ENCODE measurements around the gene BACH1. TPM values are rescaled to one million over a fixed set of nuclear protein-coding genes. Genes with fewer than 3 reads are reported as not detected.
A peak's percentile ranks its signal among the peaks of the same experiment; 100 is the strongest.

Gene BACH1
- total and polyA plus RNA-seq, 2 of the 8 experiments (the other 6 are each of a cell fraction or from before 2014, with no cell fraction given): 6.9 to 50.7 TPM

- Histone ChIP-seq H3K9me3 (ENCODE audit: insufficient read depth in 2 of 2, low read depth in 1 of 2, low read length in 1 of 2) (no peaks in the 10 kb centered on the region), H4K91ac (replicated peaks; ENCODE audit: insufficient read length, low read length) (no peak overlapping the region), H4K8ac (ENCODE audit: extremely low read depth, insufficient read depth, low read length) (no peak overlapping the region), H3K18ac (ENCODE audit: extremely low read depth, low read length) (no peak overlapping the region), H4K5ac (ENCODE audit: insufficient read length, low read depth, low read length) (no peak overlapping the region), H3K23ac (ENCODE audit: insufficient read length) (no peak overlapping the region), H2BK12ac (ENCODE audit: low read depth, low read length) (no peak overlapping the region), H3K14ac (ENCODE audit: insufficient read length) (no peak overlapping the region), H4K20me1 (replicated peaks in 1 of 2; ENCODE audit: control insufficient read depth in 1 of 2, insufficient read depth in 2 of 2, low read length in 2 of 2) (peaks cover 0 to 1% of the 10 kb centered on the region in 2 experiments), H3K9ac (replicated peaks in 1 of 4; ENCODE audit: extremely low read depth in 1 of 4, low read depth in 3 of 4, low read length in 3 of 4) (no peak overlapping the region), H3K23me2 (ENCODE audit: low read depth, low read length) (no peaks in the 10 kb centered on the region), H2BK5ac (ENCODE audit: low read depth, low read length) (no peak overlapping the region), H3K36me3 (ENCODE audit: control insufficient read depth in 2 of 4, insufficient read depth in 4 of 4, low read length in 3 of 4) (peaks cover 0 to 3% (median 0%) of the 10 kb centered on the region in 4 experiments; a peak in 3 of 8 replicates), H3K79me1 (ENCODE audit: low read depth, low read length) (no peaks in the 10 kb centered on the region; the same call in 1 of the 2 replicates), H3K4me1 (replicated peaks in 1 of 4; ENCODE audit: control insufficient read depth in 3 of 4, insufficient read depth in 4 of 4, low read length in 3 of 4) (no peaks in the 10 kb centered on the region), H3K4me2 (ENCODE audit: insufficient read depth in 1 of 2, low read depth in 2 of 2, low read length in 2 of 2) (no peak overlapping the region), H2BK15ac (ENCODE audit: low read length) (no peak overlapping the region), H3K4me3 (ENCODE audit: extremely low read depth in 1 of 4, insufficient read depth in 2 of 4, low read depth in 3 of 4, low read length in 4 of 4) (no peak overlapping the region), H2AK5ac (ENCODE audit: low read depth, low read length) (no peak overlapping the region), H3K4ac (replicated peaks; ENCODE audit: insufficient read length, low read depth, low read length) (no peak overlapping the region), H3K79me2 (ENCODE audit: control insufficient read depth in 1 of 2, insufficient read depth in 2 of 2, low read length in 2 of 2) (no peaks in the 10 kb centered on the region), H2AFZ (ENCODE audit: low read length) (no peak overlapping the region), H3K27me3 (replicated peaks in 1 of 4; ENCODE audit: control insufficient read depth in 3 of 4, extremely low read depth in 1 of 4, insufficient read depth in 3 of 4, low read length in 3 of 4) (no peaks in the 10 kb centered on the region), H3K27ac (ENCODE audit: low read depth, low read length) (no peak overlapping the region), H2BK120ac (replicated peaks; ENCODE audit: low read depth, low read length) (no peak overlapping the region), H2BK20ac (ENCODE audit: low read length) (no peak overlapping the region), H3K56ac (replicated peaks; ENCODE audit: insufficient read length, low read depth, low read length) (no peak overlapping the region)
- 84% methylated on average over 3 of the region's 3 CpGs; no CpG with 5 or more reads in 1 of the 2 experiments for WGBS, 2 experiments (ENCODE audit: extremely low coverage in 1 of 2, insufficient coverage in 1 of 2, insufficient read length in 1 of 2, insufficient replicate concordance in 2 of 2, low coverage in 1 of 2, low lambda C conversion rate in 2 of 2, missing lambda C conversion rate in 1 of 2)
- POLR2A ChIA-PET (ENCODE audit: partially characterized antibody): interaction anchor here (1.3 kb wide), 1 partner anchor 46 kb away, joined by 4 read pairs; no protein-coding TSS in a partner anchor
- CTCF ChIA-PET (ENCODE audit: partially characterized antibody): interaction anchor here (0.6 to 1.6 kb wide), 2 partner anchors 182 to 186 kb away, joined by 3 to 9 read pairs; no protein-coding TSS in a partner anchor
- TF ChIP-seq ZNF274 (IDR thresholded peaks at IDR 0.05; ENCODE audit: borderline replicate concordance, extremely low read depth, low read length): no peak
- TF ChIP-seq MAFK (IDR thresholded peaks at IDR 0.05; ENCODE audit: low read depth, low read length): peak; percentile 73
- no peak for DNase-seq (ENCODE audit: low read depth in 1 of 2, low spot score in 2 of 2)
- FAIRE-seq: no peak
These were observed 47.6 kb downstream of the BACH1 start for GRCh38 chr21:29346281-29346680.

All from H1 (cell line).